HEK293 (cell line): Measurements from ENCODE around the gene TMEM213.

Experiments
- CTCF ChIA-PET: fragments of 350-600 bp; formaldehyde crosslinking; extraction: SDS; loops from one replicate; lab custom pipeline; 2021; ENCODE audit warnings: antibody characterized with exemption; lab: Yijun Ruan, JAX
- POLR2A ChIA-PET: fragments of 300-600 bp; formaldehyde crosslinking; extraction: SDS; loops from one replicate; lab custom pipeline; 2020; ENCODE audit warnings: antibody characterized with exemption, inconsistent platforms; lab: Yijun Ruan, JAX
- H3K27ac ChIP-seq: fragments of 200-500 bp; sonication (Bioruptor generic); 2 replicates; pipeline ENCODE4 v1.5.1; 2014; ENCODE audit warnings: low read depth, low read length, control low read depth, inconsistent platforms; ENCODE audit errors: extremely low read depth
- H3K36me3 ChIP-seq, 2 experiments: fragments of 200-500 bp in 1 of 2; sonication (Bioruptor generic) in 1 of 2; 1 replicate in 1 of 2; 2 replicates in 1 of 2; pipeline ENCODE4 v1.5.1; 2014 to 2017; ENCODE audit warnings: inconsistent platforms in 2 of 2, low read length in 2 of 2; ENCODE audit not compliant: control insufficient read depth in 2 of 2, insufficient read depth in 1 of 2
- H3K4me1 ChIP-seq: fragments of 200-500 bp; sonication (Bioruptor generic); 2 replicates; pipeline ENCODE4 v1.5.1; 2014; ENCODE audit warnings: mild to moderate bottlenecking, low read length, inconsistent platforms; ENCODE audit not compliant: control insufficient read depth, insufficient read depth
- H3K4me3 ChIP-seq: 2 replicates; pipeline ENCODE4 v1.5.1; 2011; ENCODE audit warnings: low read depth, mild to moderate bottlenecking, control low read depth, low read length, moderate library complexity
- H3K9me3 ChIP-seq: fragments of 200-500 bp; sonication (Bioruptor generic); 2 replicates; pipeline ENCODE4 v1.5.1; 2014; ENCODE audit warnings: low read depth, low read length, inconsistent platforms; ENCODE audit not compliant: control insufficient read depth, insufficient read depth
- KLF10 ChIP-seq: fragments of 450-650 bp; IDR thresholded peaks from 2 replicates; pipeline ENCODE4 v1.5.1; 2018; ENCODE audit warnings: missing biosample characterization, mild to moderate bottlenecking, missing genetic modification characterization
- MEIS1 ChIP-seq: sonication (generic); formaldehyde crosslinking; IDR thresholded peaks from 2 replicates; pipeline ENCODE4 v1.8.1; 2022; ENCODE audit warnings: missing genetic modification reagents, mild to moderate bottlenecking, borderline replicate concordance
- PATZ1 ChIP-seq: fragments of 450-650 bp; formaldehyde crosslinking; IDR thresholded peaks from 2 replicates; pipeline ENCODE4 v1.5.1; 2016; ENCODE audit warnings: missing biosample characterization, missing genetic modification characterization
- ZBTB21 ChIP-seq: fragments of 450-650 bp; formaldehyde crosslinking; IDR thresholded peaks from 2 replicates; pipeline ENCODE4 v1.5.1; 2017; ENCODE audit warnings: missing biosample characterization, missing genetic modification characterization
- ZNF112 ChIP-seq: fragments of 450-650 bp; formaldehyde crosslinking; IDR thresholded peaks from 2 replicates; pipeline ENCODE4 v1.5.0; 2017; ENCODE audit warnings: missing biosample characterization, missing genetic modification characterization
- ZNF114 ChIP-seq: fragments of 450-650 bp; formaldehyde crosslinking; IDR thresholded peaks from 2 replicates; pipeline ENCODE4 v1.5.0; 2017; ENCODE audit warnings: missing biosample characterization, missing genetic modification characterization
- ZNF138 ChIP-seq: fragments of 450-650 bp; formaldehyde crosslinking; IDR thresholded peaks from 2 replicates; pipeline ENCODE4 v1.5.1; 2016; ENCODE audit warnings: missing biosample characterization, missing genetic modification characterization, borderline replicate concordance
- ZNF184 ChIP-seq: fragments of 450-650 bp; IDR thresholded peaks from 2 replicates; pipeline ENCODE4 v1.5.1; 2018; ENCODE audit warnings: missing biosample characterization, mild to moderate bottlenecking, missing genetic modification characterization
- ZNF214 ChIP-seq: fragments of 450-650 bp; formaldehyde crosslinking; IDR thresholded peaks from 2 replicates; pipeline ENCODE4 v1.5.1; 2017; ENCODE audit warnings: missing biosample characterization, mild to moderate bottlenecking, missing genetic modification characterization, borderline replicate concordance
- ZNF26 ChIP-seq: fragments of 450-650 bp; formaldehyde crosslinking; IDR thresholded peaks from 2 replicates; pipeline ENCODE4 v1.5.1; 2016; ENCODE audit warnings: missing biosample characterization, missing genetic modification characterization
- ZNF391 ChIP-seq: fragments of 450-650 bp; formaldehyde crosslinking; IDR thresholded peaks from 2 replicates; pipeline ENCODE4 v1.5.1; 2016; ENCODE audit warnings: low read depth, missing biosample characterization, missing genetic modification characterization, borderline replicate concordance
- ZNF433 ChIP-seq: fragments of 450-650 bp; formaldehyde crosslinking; IDR thresholded peaks from 2 replicates; pipeline ENCODE4 v1.5.1; 2016; ENCODE audit warnings: missing biosample characterization, missing genetic modification characterization, low read depth
- ZNF580 ChIP-seq: fragments of 450-650 bp; formaldehyde crosslinking; IDR thresholded peaks from 2 replicates; pipeline ENCODE4 v1.5.1; 2016; ENCODE audit warnings: missing biosample characterization, missing genetic modification characterization
- ZNF610 ChIP-seq: fragments of 450-650 bp; formaldehyde crosslinking; IDR thresholded peaks from 2 replicates; pipeline ENCODE4 v1.5.1; 2016; ENCODE audit warnings: missing biosample characterization, missing genetic modification characterization, borderline replicate concordance
- ZNF623 ChIP-seq: fragments of 450-650 bp; formaldehyde crosslinking; IDR thresholded peaks from 2 replicates; pipeline ENCODE4 v1.5.1; 2016; ENCODE audit warnings: missing biosample characterization, missing genetic modification characterization
- ZNF654 ChIP-seq: fragments of 450-650 bp; formaldehyde crosslinking; IDR thresholded peaks from 2 replicates; pipeline ENCODE4 v1.5.1; 2016; ENCODE audit warnings: low read depth, missing biosample characterization, missing genetic modification characterization
- ZNF660 ChIP-seq: fragments of 450-650 bp; IDR thresholded peaks from 2 replicates; pipeline ENCODE4 v1.5.1; 2018; ENCODE audit warnings: missing biosample characterization, mild to moderate bottlenecking, missing genetic modification characterization
- ZNF704 ChIP-seq: fragments of 450-650 bp; formaldehyde crosslinking; IDR thresholded peaks from 2 replicates; pipeline ENCODE4 v1.5.1; 2016; ENCODE audit warnings: missing biosample characterization, missing genetic modification characterization
- ZNF792 ChIP-seq: fragments of 450-650 bp; formaldehyde crosslinking; IDR thresholded peaks from 2 replicates; pipeline ENCODE4 v1.5.1; 2016; ENCODE audit warnings: missing biosample characterization, missing genetic modification characterization
- ZSCAN4 ChIP-seq: fragments of 450-650 bp; formaldehyde crosslinking; IDR thresholded peaks from 2 replicates; pipeline ENCODE4 v1.5.1; 2017; ENCODE audit warnings: missing biosample characterization, missing genetic modification characterization

TMEM213 gene

GRCh38 chr7:138867744-138868143 lies 70.0 kb downstream of the TMEM213 start (continued):
- no peak for TF ChIP-seq PATZ1

- ChIA-PET POLR2A (no interaction called here), CTCF (no interaction called here)
- no peak overlapping the region for H3K4me3 ChIP-seq
- H3K27ac ChIP-seq = no peak overlapping the region
- no peaks in the 10 kb centered on the region for H3K9me3 ChIP-seq
- TF ChIP-seq ZNF114 (tag by site-specific recombination) (no peak), ZBTB21 (tag by site-specific recombination) (no peak), ZSCAN4 (no peak), ZNF214 (tag by site-specific recombination) (no peak), ZNF184 (no peak), MEIS1 (CRISPR knock-in tag) (no peak)
- peaks cover 4 to 32% of the 10 kb centered on the region in 2 experiments; a peak in 2 of 3 replicates for H3K36me3 ChIP-seq
- no peaks in the 10 kb centered on the region for H3K4me1 ChIP-seq
Observed at GRCh38 chr7:138868711-138869110, 70.9 kb downstream of the TMEM213 start.

DNA sequence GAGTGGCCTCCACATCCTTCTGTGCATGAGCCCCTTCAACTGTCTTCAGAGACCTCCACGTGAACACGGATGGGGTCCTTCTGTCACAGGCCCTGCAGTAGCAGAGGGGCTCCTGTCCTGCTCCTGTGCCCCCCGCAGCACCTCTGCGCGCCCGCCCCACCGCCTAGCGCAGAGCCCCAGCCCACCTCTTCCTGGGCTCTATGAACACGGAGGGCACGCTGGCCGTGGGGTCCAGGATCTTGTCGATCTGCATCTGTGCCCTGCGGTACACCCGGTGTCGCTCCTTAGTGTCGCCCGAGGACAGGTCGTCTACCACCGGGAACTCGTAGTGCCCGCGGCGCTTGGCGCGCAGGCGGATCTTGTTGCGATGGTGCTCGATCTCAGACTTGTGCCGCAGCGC lies 71.6 kb downstream of the TMEM213 start:
- H3K27ac ChIP-seq = no peak overlapping the region
- peaks cover 4 to 32% of the 10 kb centered on the region in 2 experiments; a peak in 2 of 3 replicates for H3K36me3 ChIP-seq
- no peak for TF ChIP-seq ZNF580
- TF ChIP-seq ZNF138 (tag by site-specific recombination) = no peak
- no peak for TF ChIP-seq ZNF704 (tag by site-specific recombination)
- no peak for TF ChIP-seq ZNF660 (tag by site-specific recombination)
- no peak for TF ChIP-seq KLF10 (tag by site-specific recombination)
- TF ChIP-seq ZNF792 (tag by site-specific recombination) = no peak
- TF ChIP-seq, all 188 proteins: peak for 0
- POLR2A ChIA-PET = no interaction called here
- Histone ChIP-seq H3K4me1 (no peaks in the 10 kb centered on the region), H3K4me3 (no peak overlapping the region), H3K9me3 (no peaks in the 10 kb centered on the region)
- CTCF ChIA-PET = no interaction called here

DNA sequence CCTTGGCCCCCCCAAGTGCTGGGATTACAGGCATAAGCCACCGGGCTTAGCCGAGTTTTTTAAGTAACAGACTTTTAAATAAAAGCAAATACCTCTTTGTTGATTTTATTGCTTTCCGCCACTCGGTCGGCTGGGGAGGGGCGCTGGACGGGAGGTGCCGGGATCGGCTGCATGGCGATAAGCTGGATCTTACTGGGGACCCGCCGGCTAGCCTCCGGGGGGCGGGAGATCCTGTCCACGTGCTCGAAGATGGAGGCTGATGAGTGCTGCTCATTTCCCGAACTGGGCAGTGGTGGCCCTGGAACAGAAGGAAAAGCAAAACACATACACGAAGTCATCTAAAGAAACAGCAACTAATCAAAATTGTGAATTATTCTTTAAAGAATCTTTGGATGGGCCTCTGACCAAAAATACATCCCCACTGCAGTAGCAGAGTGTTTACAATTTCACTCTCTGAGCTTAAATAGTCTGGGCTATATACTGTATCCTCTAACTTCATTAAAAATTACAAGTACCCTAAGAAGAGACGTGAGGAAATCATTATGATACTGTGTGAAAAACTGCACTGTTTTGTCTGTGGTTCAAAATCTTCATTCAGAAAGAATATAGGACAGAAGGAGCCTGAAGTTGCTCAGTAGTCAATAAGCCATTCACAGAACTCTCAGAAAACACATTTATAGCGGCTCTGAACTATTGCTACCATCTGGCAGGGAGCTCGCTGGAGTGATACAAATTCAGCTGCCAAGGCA lies 73.4 kb downstream of the TMEM213 start:
- Histone ChIP-seq H3K4me1 (no peaks in the 10 kb centered on the region), H3K4me3 (no peak overlapping the region), H3K27ac (no peak overlapping the region), H3K36me3 (peaks cover 4 to 32% of the 10 kb centered on the region in 2 experiments; a peak in 2 of 3 replicates), H3K9me3 (no peaks in the 10 kb centered on the region)
- no peak for TF ChIP-seq ZNF112 (tag by site-specific recombination)
- TF ChIP-seq ZNF623 (tag by site-specific recombination) = no peak
- TF ChIP-seq ZNF391 (tag by site-specific recombination) = no peak
- no peak for TF ChIP-seq ZNF433 (tag by site-specific recombination)
- no peak for TF ChIP-seq ZNF654
- TF ChIP-seq ZNF610 (tag by site-specific recombination) = no peak
- TF ChIP-seq ZNF26 = no peak
- ChIA-PET CTCF (interaction anchor here (0.6 to 1.0 kb wide), 3 partner anchors 198 to 710 kb away, joined by 3 to 4 read pairs (median 4); no protein-coding TSS in a partner anchor), POLR2A (no interaction called here)
